A549 (cell line): Measurements from ENCODE around the gene PTPRG. TPM values are rescaled to one million over a fixed set of nuclear protein-coding genes. Genes with fewer than 3 reads are reported as not detected.

Experiments used
- ATAC-seq, 2 experiments: fragments of 200-7000 bp in 1 of 2; fragments of >200 bp in 1 of 2; cut with Nextera tagmentation in 1 of 2; cut with Tn5 transposase in 1 of 2; 3 replicates each; pipeline versions ENCODE4 v1.8.0 to v1.9.1; 2018 to 2020; ENCODE audit warnings: mild to moderate bottlenecking in 1 of 2, moderate library complexity in 1 of 2
- CTCF ChIA-PET: fragments of 300-600 bp; sonication (Branson Sonifier 250); formaldehyde crosslinking; extraction: SDS; loops from one replicate; lab custom pipeline; 2021; ENCODE audit warnings: antibody characterized with exemption, inconsistent platforms; lab: Yijun Ruan, JAX
- POLR2A ChIA-PET: fragments of 350-600 bp; formaldehyde crosslinking; extraction: SDS; loops from one replicate; lab custom pipeline; 2021; ENCODE audit warnings: antibody characterized with exemption, inconsistent platforms; lab: Yijun Ruan, JAX
- DNase-seq, 2 experiments: peaks; one replicate each; pipeline versions ENCODE4 v3.0.0 to v3.0.0-alpha.2; 2011 to 2016; ENCODE audit warnings: low read depth in 1 of 2, low spot score in 1 of 2
- FAIRE-seq: peaks from 2 replicates; lab custom pipeline; 2011; peaks lifted over from hg19 to GRCh38; lab: Jason Lieb, UNC
- H3K27ac ChIP-seq, 2 experiments: fragments of >200 bp; sonication (Bioruptor Twin); formaldehyde crosslinking; 3 replicates each; pipeline ENCODE4 v1.5.1; 2016 to 2017
- H3K4me1 ChIP-seq: fragments of >200 bp; sonication (Bioruptor Twin); formaldehyde crosslinking; 3 replicates; pipeline ENCODE4 v1.6.1; 2016
- H3K4me2 ChIP-seq: fragments of >200 bp; sonication (Bioruptor Twin); formaldehyde crosslinking; 3 replicates; pipeline ENCODE4 v1.6.1; 2016
- H3K4me3 ChIP-seq: fragments of >200 bp; sonication (Bioruptor Twin); formaldehyde crosslinking; 3 replicates; pipeline ENCODE4 v1.5.1; 2016
- H3K9me3 ChIP-seq: fragments of >200 bp; sonication (Bioruptor Twin); formaldehyde crosslinking; 3 replicates; pipeline ENCODE4 v1.6.1; 2016
- EP300 ChIP-seq, 2 experiments: fragments of >200 bp; sonication (Bioruptor Twin); formaldehyde crosslinking; IDR thresholded peaks; 2 replicates in 1 of 2; 3 replicates in 1 of 2; pipeline ENCODE4 v1.6.1; 2016 to 2017
- HDAC2 ChIP-seq: fragments of 200-600 bp; sonication (generic); IDR thresholded peaks from 2 replicates; pipeline ENCODE4 v1.6.1; 2016
- HEYL ChIP-seq: fragments of 250-450 bp; sonication (Bioruptor Pico); IDR thresholded peaks from 2 replicates; pipeline ENCODE4 v1.8.0; 2021; ENCODE audit warnings: mild to moderate bottlenecking, moderate library complexity
- HOXA7 ChIP-seq: fragments of 250-450 bp; sonication (Bioruptor Pico); IDR thresholded peaks from 2 replicates; pipeline ENCODE4 v1.5.0; 2020; ENCODE audit warnings: mild to moderate bottlenecking, moderate library complexity
- HOXB13 ChIP-seq: fragments of 250-450 bp; sonication (Bioruptor Pico); IDR thresholded peaks from 2 replicates; pipeline ENCODE4 v1.5.0; 2020; ENCODE audit warnings: low read depth, mild to moderate bottlenecking, moderate library complexity
- HOXB5 ChIP-seq: fragments of 250-450 bp; sonication (Bioruptor Pico); IDR thresholded peaks from 2 replicates; pipeline ENCODE4 v1.5.0; 2020; ENCODE audit warnings: mild to moderate bottlenecking, moderate library complexity
- KDM1A ChIP-seq: fragments of 200-600 bp; sonication (generic); IDR thresholded peaks from 2 replicates; pipeline ENCODE4 v1.6.1; 2016; ENCODE audit warnings: low read depth, mild to moderate bottlenecking
- MAFK ChIP-seq: fragments of 450-650 bp; IDR thresholded peaks from 2 replicates; pipeline ENCODE4 v1.6.1; 2014; ENCODE audit not compliant: partially characterized antibody
- PHF8 ChIP-seq: fragments of 200-600 bp; sonication (generic); IDR thresholded peaks from 2 replicates; pipeline ENCODE4 v1.6.1; 2016; ENCODE audit warnings: low read depth, mild to moderate bottlenecking, antibody characterized with exemption, moderate library complexity, borderline replicate concordance
- POLR2A ChIP-seq: IDR thresholded peaks from 2 replicates; pipeline ENCODE4 v1.6.1; 2012; ENCODE audit warnings: mild to moderate bottlenecking, low read length
- RNF2 ChIP-seq: fragments of 200-600 bp; sonication (generic); IDR thresholded peaks from 2 replicates; pipeline ENCODE4 v1.6.1; 2016; ENCODE audit warnings: low read depth, mild to moderate bottlenecking, antibody characterized with exemption, moderate library complexity, borderline replicate concordance
- TFCP2L1 ChIP-seq: fragments of 250-450 bp; sonication (Bioruptor Pico); IDR thresholded peaks from 2 replicates; pipeline ENCODE4 v1.5.0; 2021; ENCODE audit warnings: mild to moderate bottlenecking
- ZC3H11A ChIP-seq: fragments of 450-650 bp; IDR thresholded peaks from 2 replicates; pipeline ENCODE4 v1.6.1; 2014; ENCODE audit warnings: antibody characterized with exemption, mild to moderate bottlenecking
- ZFP36 ChIP-seq: fragments of 450-650 bp; IDR thresholded peaks from 2 replicates; pipeline ENCODE4 v1.6.1; 2014; ENCODE audit warnings: borderline replicate concordance; ENCODE audit not compliant: partially characterized antibody
- ZNF302 ChIP-seq: fragments of 250-450 bp; sonication (Bioruptor Pico); IDR thresholded peaks from 2 replicates; pipeline ENCODE4 v1.9.0; 2021; ENCODE audit warnings: inconsistent platforms, mild to moderate bottlenecking, moderate library complexity
- ZSCAN20 ChIP-seq: fragments of 250-450 bp; sonication (Bioruptor Pico); IDR thresholded peaks from 2 replicates; pipeline ENCODE4 v1.8.0; 2022; ENCODE audit warnings: mild to moderate bottlenecking, moderate library complexity
- WGBS: methylation state at CpG from one replicate; pipeline ENCODE4 v1.1.6; 2017; ENCODE audit errors: missing lambda C conversion rate; 5-methylcytosine and 5-hydroxymethylcytosine counted together
- polyA plus RNA-seq, 4 experiments: library from polyadenylated mRNA; depleted of rRNA in 3 of 4; stranded (reverse); fragments of >200 nt; fragmentation: RNase III in 1 of 4; extraction: RNeasy Plus Mini Kit Qiagen cat#74134 plus additional on column Dnase treatment in 1 of 4; gene quantifications; 2 replicates in 3 of 4; 3 replicates in 1 of 4; pipeline ENCODE4 v1.2.3, GENCODE V29; 2011 to 2017
- TF ChIP-seq, protein P1 (sequence below): IDR thresholded peaks from 2 replicates; pipeline ENCODE4 v1.6.1; 2012; ENCODE audit warnings: low read depth, borderline replicate concordance
- TF ChIP-seq, protein P2 (sequence below): fragments of 250-450 bp; sonication (Bioruptor Pico); IDR thresholded peaks from 2 replicates; pipeline ENCODE4 v1.5.0; 2021; ENCODE audit warnings: mild to moderate bottlenecking, moderate library complexity, borderline replicate concordance
- TF ChIP-seq, protein P3 (sequence below): fragments of >200 bp; sonication (Bioruptor Twin); formaldehyde crosslinking; IDR thresholded peaks from 3 replicates; pipeline ENCODE4 v1.5.1; 2016
- TF ChIP-seq, protein P4 (sequence below): fragments of >200 bp; sonication (Bioruptor Twin); formaldehyde crosslinking; IDR thresholded peaks from 2 replicates; pipeline ENCODE4 v1.6.1; 2016
- TF ChIP-seq, protein P5 (sequence below): fragments of 250-450 bp; sonication (Bioruptor Pico); IDR thresholded peaks from 2 replicates; pipeline ENCODE4 v1.5.0; 2020; ENCODE audit warnings: low read depth, mild to moderate bottlenecking, moderate library complexity
- TF ChIP-seq, protein P6 (sequence below): IDR thresholded peaks from 2 replicates; pipeline ENCODE4 v1.6.1; 2012

Gene PTPRG
- polyA plus RNA-seq, 2 of the 4 experiments (the other 2 are of a cell fraction): 4.5 to 4.8 TPM

DNA sequence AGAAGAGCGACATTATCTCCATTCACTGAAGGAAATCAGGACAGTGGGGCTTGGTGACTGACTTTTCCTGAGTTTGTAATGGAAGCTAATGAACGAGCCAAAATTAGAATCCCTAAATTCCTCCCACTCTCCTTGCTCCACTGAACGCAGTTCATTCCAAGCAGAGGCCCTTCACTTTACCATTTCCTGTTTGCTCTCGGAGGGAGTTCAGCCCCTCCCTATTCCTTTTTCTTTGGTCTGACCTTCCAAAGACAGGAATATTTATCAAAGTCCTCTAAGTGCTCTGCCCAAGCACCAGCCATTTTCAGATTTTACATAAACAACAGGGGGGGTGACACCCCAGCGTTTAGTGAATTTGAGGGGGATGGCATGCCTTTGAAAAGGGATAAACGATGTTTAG is 24.0 kb upstream of the PTPRG start:
- POLR2A ChIA-PET: no interaction called here
- FAIRE-seq: no peak
- Histone ChIP-seq H3K4me3 (no peak overlapping the region), H3K4me1 (no peaks in the 10 kb centered on the region), H3K27ac (no peak overlapping the region), H3K9me3 (no peaks in the 10 kb centered on the region)
- CTCF ChIA-PET: no interaction called here
- WGBS: 40% methylated on average over 6 of the region's 6 CpGs
- no peak for TF ChIP-seq MAFK
- no peak for TF ChIP-seq ZSCAN20 (CRISPR knock-in tag)
- TF ChIP-seq ZFP36: no peak
- TF ChIP-seq, protein P1, sequence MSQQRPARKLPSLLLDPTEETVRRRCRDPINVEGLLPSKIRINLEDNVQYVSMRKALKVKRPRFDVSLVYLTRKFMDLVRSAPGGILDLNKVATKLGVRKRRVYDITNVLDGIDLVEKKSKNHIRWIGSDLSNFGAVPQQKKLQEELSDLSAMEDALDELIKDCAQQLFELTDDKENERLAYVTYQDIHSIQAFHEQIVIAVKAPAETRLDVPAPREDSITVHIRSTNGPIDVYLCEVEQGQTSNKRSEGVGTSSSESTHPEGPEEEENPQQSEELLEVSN: no peak
- no peak for TF ChIP-seq HOXB5 (CRISPR knock-in tag)
- TF ChIP-seq, protein P2, sequence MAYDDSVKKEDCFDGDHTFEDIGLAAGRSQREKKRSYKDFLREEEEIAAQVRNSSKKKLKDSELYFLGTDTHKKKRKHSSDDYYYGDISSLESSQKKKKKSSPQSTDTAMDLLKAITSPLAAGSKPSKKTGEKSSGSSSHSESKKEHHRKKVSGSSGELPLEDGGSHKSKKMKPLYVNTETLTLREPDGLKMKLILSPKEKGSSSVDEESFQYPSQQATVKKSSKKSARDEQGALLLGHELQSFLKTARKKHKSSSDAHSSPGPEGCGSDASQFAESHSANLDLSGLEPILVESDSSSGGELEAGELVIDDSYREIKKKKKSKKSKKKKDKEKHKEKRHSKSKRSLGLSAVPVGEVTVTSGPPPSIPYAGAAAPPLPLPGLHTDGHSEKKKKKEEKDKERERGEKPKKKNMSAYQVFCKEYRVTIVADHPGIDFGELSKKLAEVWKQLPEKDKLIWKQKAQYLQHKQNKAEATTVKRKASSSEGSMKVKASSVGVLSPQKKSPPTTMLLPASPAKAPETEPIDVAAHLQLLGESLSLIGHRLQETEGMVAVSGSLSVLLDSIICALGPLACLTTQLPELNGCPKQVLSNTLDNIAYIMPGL (CRISPR knock-in tag): no peak
- TF ChIP-seq, protein P3, sequence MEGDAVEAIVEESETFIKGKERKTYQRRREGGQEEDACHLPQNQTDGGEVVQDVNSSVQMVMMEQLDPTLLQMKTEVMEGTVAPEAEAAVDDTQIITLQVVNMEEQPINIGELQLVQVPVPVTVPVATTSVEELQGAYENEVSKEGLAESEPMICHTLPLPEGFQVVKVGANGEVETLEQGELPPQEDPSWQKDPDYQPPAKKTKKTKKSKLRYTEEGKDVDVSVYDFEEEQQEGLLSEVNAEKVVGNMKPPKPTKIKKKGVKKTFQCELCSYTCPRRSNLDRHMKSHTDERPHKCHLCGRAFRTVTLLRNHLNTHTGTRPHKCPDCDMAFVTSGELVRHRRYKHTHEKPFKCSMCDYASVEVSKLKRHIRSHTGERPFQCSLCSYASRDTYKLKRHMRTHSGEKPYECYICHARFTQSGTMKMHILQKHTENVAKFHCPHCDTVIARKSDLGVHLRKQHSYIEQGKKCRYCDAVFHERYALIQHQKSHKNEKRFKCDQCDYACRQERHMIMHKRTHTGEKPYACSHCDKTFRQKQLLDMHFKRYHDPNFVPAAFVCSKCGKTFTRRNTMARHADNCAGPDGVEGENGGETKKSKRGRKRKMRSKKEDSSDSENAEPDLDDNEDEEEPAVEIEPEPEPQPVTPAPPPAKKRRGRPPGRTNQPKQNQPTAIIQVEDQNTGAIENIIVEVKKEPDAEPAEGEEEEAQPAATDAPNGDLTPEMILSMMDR: no peak
- TF ChIP-seq PHF8: no peak
- TF ChIP-seq ZC3H11A: no peak
- TF ChIP-seq POLR2A: no peak
- TF ChIP-seq, protein P4, sequence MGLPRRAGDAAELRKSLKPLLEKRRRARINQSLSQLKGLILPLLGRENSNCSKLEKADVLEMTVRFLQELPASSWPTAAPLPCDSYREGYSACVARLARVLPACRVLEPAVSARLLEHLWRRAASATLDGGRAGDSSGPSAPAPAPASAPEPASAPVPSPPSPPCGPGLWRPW: no peak
- TF ChIP-seq, protein P5, sequence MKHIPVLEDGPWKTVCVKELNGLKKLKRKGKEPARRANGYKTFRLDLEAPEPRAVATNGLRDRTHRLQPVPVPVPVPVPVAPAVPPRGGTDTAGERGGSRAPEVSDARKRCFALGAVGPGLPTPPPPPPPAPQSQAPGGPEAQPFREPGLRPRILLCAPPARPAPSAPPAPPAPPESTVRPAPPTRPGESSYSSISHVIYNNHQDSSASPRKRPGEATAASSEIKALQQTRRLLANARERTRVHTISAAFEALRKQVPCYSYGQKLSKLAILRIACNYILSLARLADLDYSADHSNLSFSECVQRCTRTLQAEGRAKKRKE (CRISPR knock-in tag): no peak
- TF ChIP-seq ZNF302 (CRISPR knock-in tag): no peak
- TF ChIP-seq HOXA7: no peak
- TF ChIP-seq KDM1A: no peak
- no peak for TF ChIP-seq HDAC2
- TF ChIP-seq TFCP2L1 (CRISPR knock-in tag): no peak
- no peak for TF ChIP-seq RNF2
- TF ChIP-seq, all 56 proteins: peak for 0
- no peak for DNase-seq
- no peak overlapping the region for H3K4me2 ChIP-seq
- no peak for ATAC-seq

DNA sequence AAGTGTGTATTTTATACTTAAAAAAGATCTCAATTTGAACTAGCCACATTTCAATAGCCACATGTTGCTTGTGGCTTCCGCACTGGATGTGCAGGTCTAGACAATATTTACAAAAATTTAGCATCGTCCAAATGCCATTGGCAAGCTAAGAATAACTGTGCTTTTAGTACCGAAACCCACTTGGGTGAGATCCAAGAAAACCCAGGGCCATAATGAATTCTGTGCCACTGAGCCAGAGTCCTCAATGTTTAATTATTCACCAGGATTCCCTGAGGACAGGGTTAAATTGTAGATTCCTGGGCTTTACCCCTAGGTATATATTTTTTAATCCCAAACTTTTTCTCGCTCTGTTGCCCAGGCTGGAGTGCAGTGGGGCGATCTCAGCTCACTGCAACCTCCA is 22.9 kb upstream of the PTPRG start:
- 44% methylated on average over 5 of the region's 5 CpGs for WGBS
- ATAC-seq (no peak), FAIRE-seq (no peak), DNase-seq (no peak)
- POLR2A ChIA-PET: no interaction called here
- Histone ChIP-seq H3K9me3 (no peaks in the 10 kb centered on the region), H3K27ac (no peak overlapping the region), H3K4me3 (no peak overlapping the region), H3K4me2 (no peak overlapping the region), H3K4me1 (no peaks in the 10 kb centered on the region)
- TF ChIP-seq, protein P6, sequence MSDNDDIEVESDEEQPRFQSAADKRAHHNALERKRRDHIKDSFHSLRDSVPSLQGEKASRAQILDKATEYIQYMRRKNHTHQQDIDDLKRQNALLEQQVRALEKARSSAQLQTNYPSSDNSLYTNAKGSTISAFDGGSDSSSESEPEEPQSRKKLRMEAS: no peak
- TF ChIP-seq, protein P5 (CRISPR knock-in tag): no peak
- TF ChIP-seq POLR2A (no peak), HEYL (no peak), HOXB13 (CRISPR knock-in tag) (no peak), HOXB5 (CRISPR knock-in tag) (no peak), EP300 (IDR thresholded peaks at IDR 0.05) (no peak), ZC3H11A (no peak)
- TF ChIP-seq, protein P4: no peak
- CTCF ChIA-PET: no interaction called here
